Suprapubic skin (tissue), 4 donors: ENCODE data around the gene CNTN6. TPM values are rescaled to one million over a fixed set of nuclear protein-coding genes. Genes with fewer than 3 reads are reported as not detected.

Source experiments
- DNase-seq, 2 donors: peaks; one replicate each; pipeline ENCODE4 v3.0.0-alpha.2; 2019; ENCODE audit warnings: low spot score in 2 of 2
- H3K27ac ChIP-seq: fragments of 200-600 bp; sonication (generic); one replicate; pipeline ENCODE4 v1.5.1; 2019
- H3K27me3 ChIP-seq: fragments of 200-600 bp; sonication (generic); one replicate; pipeline ENCODE4 v1.5.1; 2019
- H3K36me3 ChIP-seq: fragments of 200-600 bp; sonication (generic); one replicate; pipeline ENCODE4 v1.5.1; 2019
- H3K4me1 ChIP-seq: fragments of 200-600 bp; sonication (generic); one replicate; pipeline ENCODE4 v1.5.1; 2019
- H3K4me3 ChIP-seq: fragments of 200-600 bp; sonication (generic); one replicate; pipeline ENCODE4 v1.5.1; 2019; ENCODE audit warnings: mild to moderate bottlenecking
- H3K9me3 ChIP-seq: fragments of 200-600 bp; sonication (generic); one replicate; pipeline ENCODE4 v1.5.1; 2019
- EP300 ChIP-seq: sonication (generic); formaldehyde crosslinking; IDR thresholded peaks from one replicate; pipeline ENCODE4 v1.6.1; 2017; ENCODE audit warnings: antibody characterized with exemption
- POLR2A ChIP-seq, 2 donors: fragments of 450-650 bp; IDR thresholded peaks; one replicate each; pipeline ENCODE4 v1.6.1; 2017; ENCODE audit warnings: antibody characterized with exemption in 2 of 2, mild to moderate bottlenecking in 2 of 2, moderate library complexity in 2 of 2
- POLR2AphosphoS5 ChIP-seq, 3 donors: sonication (generic); formaldehyde crosslinking; IDR thresholded peaks; one replicate each; pipeline ENCODE4 v1.6.1; 2017; ENCODE audit warnings: antibody characterized with exemption in 3 of 3
- WGBS: methylation state at CpG from one replicate; pipeline ENCODE4 v1.1.5; 2018; 5-methylcytosine and 5-hydroxymethylcytosine counted together
- total RNA-seq, 4 donors: library from RNA; depleted of rRNA; stranded (reverse); fragments of >200 nt; gene quantifications; one replicate each; pipeline ENCODE4 v1.1.0, GENCODE V29; 2016
- TF ChIP-seq, protein P1 (sequence below), 2 donors: fragments of 200-600 bp in 1 of 2; fragments of 450-650 bp in 1 of 2; sonication (generic) in 1 of 2; IDR thresholded peaks; one replicate each; pipeline ENCODE4 v1.5.1; 2016 to 2019; ENCODE audit warnings: antibody characterized with exemption in 2 of 2, mild to moderate bottlenecking in 1 of 2, moderate library complexity in 1 of 2

Gene CNTN6
- total RNA-seq, 4 donors from 2014 or later, result not detected

DNA sequence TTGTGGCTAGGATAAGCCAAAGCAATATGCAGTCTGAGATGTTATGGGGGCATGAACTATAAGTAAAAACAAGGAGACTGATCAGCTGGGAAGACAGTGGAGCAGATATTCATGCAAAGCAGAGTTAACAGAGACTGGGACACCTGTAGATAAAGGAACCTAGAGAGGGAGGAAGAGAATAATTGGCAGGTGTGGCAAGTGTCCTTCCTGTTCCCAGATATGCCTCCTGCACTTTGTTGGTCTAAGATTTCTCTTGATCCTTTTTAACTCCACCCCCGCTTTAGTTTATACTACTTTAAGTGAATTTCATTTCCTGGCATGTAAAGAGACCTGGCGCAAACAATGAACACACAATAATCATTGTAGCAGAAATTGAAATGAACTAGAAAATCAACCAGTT is 169.4 kb downstream of the CNTN6 start:
- no peak overlapping the region for H3K4me3 ChIP-seq
- H3K27me3 ChIP-seq, result no peaks in the 10 kb centered on the region
- H3K9me3 ChIP-seq, result no peaks in the 10 kb centered on the region
- 92% methylated on average over 2 of the region's 2 CpGs for WGBS
- TF ChIP-seq POLR2AphosphoS5 (IDR thresholded peaks at IDR 0.05) (no peak), POLR2A (IDR thresholded peaks at IDR 0.05) (no peak), EP300 (no peak)
- TF ChIP-seq, protein P1, sequence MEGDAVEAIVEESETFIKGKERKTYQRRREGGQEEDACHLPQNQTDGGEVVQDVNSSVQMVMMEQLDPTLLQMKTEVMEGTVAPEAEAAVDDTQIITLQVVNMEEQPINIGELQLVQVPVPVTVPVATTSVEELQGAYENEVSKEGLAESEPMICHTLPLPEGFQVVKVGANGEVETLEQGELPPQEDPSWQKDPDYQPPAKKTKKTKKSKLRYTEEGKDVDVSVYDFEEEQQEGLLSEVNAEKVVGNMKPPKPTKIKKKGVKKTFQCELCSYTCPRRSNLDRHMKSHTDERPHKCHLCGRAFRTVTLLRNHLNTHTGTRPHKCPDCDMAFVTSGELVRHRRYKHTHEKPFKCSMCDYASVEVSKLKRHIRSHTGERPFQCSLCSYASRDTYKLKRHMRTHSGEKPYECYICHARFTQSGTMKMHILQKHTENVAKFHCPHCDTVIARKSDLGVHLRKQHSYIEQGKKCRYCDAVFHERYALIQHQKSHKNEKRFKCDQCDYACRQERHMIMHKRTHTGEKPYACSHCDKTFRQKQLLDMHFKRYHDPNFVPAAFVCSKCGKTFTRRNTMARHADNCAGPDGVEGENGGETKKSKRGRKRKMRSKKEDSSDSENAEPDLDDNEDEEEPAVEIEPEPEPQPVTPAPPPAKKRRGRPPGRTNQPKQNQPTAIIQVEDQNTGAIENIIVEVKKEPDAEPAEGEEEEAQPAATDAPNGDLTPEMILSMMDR (IDR thresholded peaks at IDR 0.05), result no peak
- H3K27ac ChIP-seq, result no peak overlapping the region
- no peak for DNase-seq
- H3K4me1 ChIP-seq, result no peaks in the 10 kb centered on the region
- no peaks in the 10 kb centered on the region for H3K36me3 ChIP-seq

DNA sequence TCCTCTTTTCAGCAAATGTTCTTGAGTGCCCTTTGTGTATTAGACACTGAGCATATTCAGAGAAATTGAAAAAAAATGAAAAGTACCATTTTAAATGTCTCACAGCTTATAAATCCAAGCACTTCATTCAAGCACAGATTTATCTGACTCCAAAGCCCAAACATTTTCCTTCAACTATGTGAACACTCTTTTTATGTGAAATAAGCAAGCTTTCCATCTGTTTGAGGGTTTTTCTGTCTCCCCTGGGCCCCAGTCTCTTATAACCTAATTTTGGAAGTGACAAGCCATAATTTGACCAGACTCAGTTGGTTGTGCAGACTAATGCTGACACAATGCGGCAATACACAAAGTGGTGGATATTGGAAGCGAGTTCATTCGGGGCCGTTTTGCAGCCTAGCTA is 170.3 kb downstream of the CNTN6 start:
- 93% methylated on average over 4 of the region's 4 CpGs for WGBS
- H3K4me1 ChIP-seq, result no peaks in the 10 kb centered on the region

DNA sequence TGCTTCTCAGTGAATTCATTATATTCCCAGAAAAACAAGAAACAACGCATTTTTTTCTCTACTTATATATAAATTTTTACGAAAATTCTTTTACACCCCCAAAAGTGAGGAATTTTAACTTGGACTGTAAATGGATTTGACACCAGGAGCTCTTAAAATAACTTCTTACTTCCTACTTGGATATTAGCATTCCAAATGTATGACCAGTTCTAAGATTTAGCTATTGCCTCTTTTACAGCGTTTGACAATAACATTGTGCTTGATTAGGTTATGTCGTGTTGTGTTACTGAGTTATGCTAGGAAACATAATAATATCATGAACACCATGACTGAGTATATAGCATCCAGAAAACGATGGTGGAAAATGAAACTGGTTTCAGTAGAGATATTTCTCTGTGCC is 177.0 kb downstream of the CNTN6 start:
- Histone ChIP-seq H3K36me3 (no peaks in the 10 kb centered on the region), H3K4me1 (no peaks in the 10 kb centered on the region), H3K27ac (no peak overlapping the region), H3K4me3 (no peak overlapping the region), H3K27me3 (no peaks in the 10 kb centered on the region), H3K9me3 (no peaks in the 10 kb centered on the region)
- TF ChIP-seq, protein P1 (IDR thresholded peaks at IDR 0.05), result no peak
- no peak for TF ChIP-seq POLR2AphosphoS5 (IDR thresholded peaks at IDR 0.05)
- TF ChIP-seq POLR2A (IDR thresholded peaks at IDR 0.05), result no peak
- TF ChIP-seq EP300, result no peak
- WGBS, result 77% methylated on average over 5 of the region's 5 CpGs
- DNase-seq, result no peak

More for the DNA sequence above, 170.3 kb downstream of the CNTN6 start:
- TF ChIP-seq, protein P1 (IDR thresholded peaks at IDR 0.05), result no peak
- TF ChIP-seq EP300 (no peak), POLR2A (IDR thresholded peaks at IDR 0.05) (no peak), POLR2AphosphoS5 (IDR thresholded peaks at IDR 0.05) (no peak)
- Histone ChIP-seq H3K4me3 (no peak overlapping the region), H3K27ac (no peak overlapping the region), H3K9me3 (no peaks in the 10 kb centered on the region), H3K36me3 (no peaks in the 10 kb centered on the region), H3K27me3 (no peaks in the 10 kb centered on the region)
- DNase-seq, result no peak

DNA sequence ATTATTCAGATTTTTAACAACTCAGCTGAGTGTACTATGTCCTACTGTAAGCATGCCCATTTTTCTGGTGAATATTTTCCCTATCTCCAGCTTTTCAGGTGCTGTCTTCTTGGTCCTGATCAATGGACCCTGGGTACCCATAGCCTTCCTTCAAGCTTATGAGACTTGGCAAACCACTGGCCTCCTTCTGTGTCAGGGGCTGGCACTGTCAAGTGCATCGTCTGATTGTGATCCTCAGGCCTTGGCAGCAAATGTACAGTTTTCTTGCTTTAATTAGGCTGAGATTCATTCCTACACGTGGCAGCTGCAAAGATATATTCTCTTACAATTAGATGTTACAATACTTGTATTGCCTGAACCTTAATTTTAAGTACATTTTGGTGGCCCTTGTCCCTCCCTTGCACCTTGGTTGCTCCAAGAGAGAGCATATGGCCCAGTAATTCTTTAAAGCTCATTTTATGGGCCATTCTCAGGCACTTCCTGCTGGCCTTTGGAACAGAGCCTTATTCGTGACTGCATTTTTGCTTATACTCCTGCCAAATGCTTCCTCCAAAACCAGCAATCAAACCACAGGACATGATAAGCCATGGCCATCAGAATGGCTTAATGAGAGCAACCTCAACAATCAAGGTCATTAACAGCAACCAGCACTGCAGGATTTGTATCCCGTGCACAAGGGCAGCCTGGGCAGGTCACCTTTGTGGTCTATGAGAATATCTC is 179.9 kb downstream of the CNTN6 start:
- H3K4me1 ChIP-seq, result no peaks in the 10 kb centered on the region
- no peaks in the 10 kb centered on the region for H3K27me3 ChIP-seq
- no peak overlapping the region for H3K27ac ChIP-seq
- WGBS, result 37% methylated on average over 4 of the region's 4 CpGs
- TF ChIP-seq POLR2AphosphoS5 (IDR thresholded peaks at IDR 0.05) (no peak), EP300 (no peak), POLR2A (IDR thresholded peaks at IDR 0.05) (no peak)
- TF ChIP-seq, protein P1 (IDR thresholded peaks at IDR 0.05), result no peak
- no peak for DNase-seq
- H3K36me3 ChIP-seq, result no peaks in the 10 kb centered on the region
- H3K9me3 ChIP-seq, result no peaks in the 10 kb centered on the region
- no peak overlapping the region for H3K4me3 ChIP-seq

DNA sequence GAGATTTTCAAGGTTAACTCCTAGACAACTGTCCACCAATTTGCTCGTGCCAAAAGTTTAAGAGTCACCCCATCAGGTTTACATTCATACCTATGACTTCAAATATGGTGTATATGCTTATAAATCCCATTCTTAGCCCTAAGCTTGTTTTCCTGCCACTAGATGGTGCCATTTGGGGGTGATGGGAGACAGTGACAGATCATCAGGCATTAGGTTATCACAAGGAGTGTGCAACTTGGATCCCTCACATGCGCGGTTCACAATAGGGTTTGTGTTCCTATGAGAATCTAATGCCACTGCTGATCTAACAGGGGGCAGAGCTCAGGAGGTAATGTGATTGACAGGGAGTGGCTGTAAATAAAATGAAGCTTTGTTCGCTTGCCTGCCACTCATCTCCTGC is 182.7 kb downstream of the CNTN6 start:
- Histone ChIP-seq H3K9me3 (no peaks in the 10 kb centered on the region), H3K4me3 (no peak overlapping the region), H3K27me3 (no peaks in the 10 kb centered on the region), H3K4me1 (no peaks in the 10 kb centered on the region), H3K36me3 (no peaks in the 10 kb centered on the region), H3K27ac (no peak overlapping the region)
- DNase-seq, result no peak
- TF ChIP-seq, protein P1 (IDR thresholded peaks at IDR 0.05), result no peak
- TF ChIP-seq POLR2A (IDR thresholded peaks at IDR 0.05) (no peak), EP300 (no peak), POLR2AphosphoS5 (IDR thresholded peaks at IDR 0.05) (no peak)
- 84% methylated on average over 4 of the region's 4 CpGs for WGBS
